Fibroblast of skin of right quadriceps (primary cell): Measurements from ENCODE around the gene SVIL.

Source experiments
- DNase-seq: peaks from one replicate; pipeline ENCODE4 v3.0.0-alpha.2; 2013

SVIL gene

GRCh38 chr10:29634764-29635625 is at the start of gene SVIL:
Gene SVIL, minus strand, starts transcription at chr10:29634971. Its CDS starts 79,913 bp downstream, at chr10:29555058.
- peak; percentile 51 for DNase-seq

GRCh38 chr10:29681676-29682448 is 47.1 kb upstream of the SVIL start:
- no peak for DNase-seq

GRCh38 chr10:29680091-29680490 is 45.3 kb upstream of the SVIL start:
- no peak for DNase-seq

GRCh38 chr10:29676732-29677131 is 42.0 kb upstream of the SVIL start:
- no peak for DNase-seq

GRCh38 chr10:29675984-29676383 is 41.2 kb upstream of the SVIL start:
- no peak for DNase-seq

GRCh38 chr10:29671968-29672367 is 37.2 kb upstream of the SVIL start:
- no peak for DNase-seq

- DNase-seq, result no peak
Measured at GRCh38 chr10:29671228-29671780, 36.5 kb upstream of the SVIL start.

- DNase-seq, result no peak
Measured at GRCh38 chr10:29670761-29671160, 36.0 kb upstream of the SVIL start.

GRCh38 chr10:29669149-29669548 is 34.4 kb upstream of the SVIL start:
- peak; percentile 5 for DNase-seq

- peak; percentile 27 for DNase-seq
Measured at GRCh38 chr10:29668628-29669027, 33.9 kb upstream of the SVIL start.

- DNase-seq, result no peak
Measured at GRCh38 chr10:29667191-29667590, 32.4 kb upstream of the SVIL start.

- no peak for DNase-seq
Measured at GRCh38 chr10:29666201-29666600, 31.4 kb upstream of the SVIL start.

- DNase-seq, result no peak
Measured at GRCh38 chr10:29663718-29664117, 28.9 kb upstream of the SVIL start.

- peak; percentile 100 for DNase-seq
Measured at GRCh38 chr10:29658984-29659965, 24.5 kb upstream of the SVIL start.

GRCh38 chr10:29657719-29658274 is 23.0 kb upstream of the SVIL start:
- DNase-seq, result no peak

GRCh38 chr10:29656451-29656992 is 21.8 kb upstream of the SVIL start:
- DNase-seq, result no peak

GRCh38 chr10:29652192-29652591 is 17.4 kb upstream of the SVIL start:
- no peak for DNase-seq

- no peak for DNase-seq
Measured at GRCh38 chr10:29651767-29652166, 17.0 kb upstream of the SVIL start.

GRCh38 chr10:29650552-29650944 is 15.8 kb upstream of the SVIL start:
- no peak for DNase-seq

- peak; percentile 71 for DNase-seq
Measured at GRCh38 chr10:29649561-29650551, 15.1 kb upstream of the SVIL start.

- DNase-seq, result peak; percentile 32
Measured at GRCh38 chr10:29648983-29649268, 14.2 kb upstream of the SVIL start.
